IPS-18c (cell line): ENCODE data around the gene ADORA2B.
"Not testable (repeated sequence)": the region's sequence is repeated elsewhere in the genome, so short reads cannot be mapped to it uniquely, and the experiment has no call there.

Source experiments
- H3K4me3 ChIP-seq: 2 replicates; pipeline ENCODE4 v1.7.0; 2013; ENCODE audit warnings: low read depth, mild to moderate bottlenecking, low read length, moderate library complexity; ENCODE audit not compliant: insufficient read depth
- H3K9me3 ChIP-seq: one replicate; pipeline ENCODE4 v1.6.1; 2013; ENCODE audit warnings: mild to moderate bottlenecking, low read length, moderate library complexity; ENCODE audit not compliant: control insufficient read depth, insufficient read depth

The ADORA2B gene

GRCh38 chr17:15918261-15918660 is 26.7 kb upstream of the ADORA2B start:
- Histone ChIP-seq H3K4me3 (no peak overlapping the region), H3K9me3 (no peaks in the 10 kb centered on the region)

- Histone ChIP-seq H3K4me3 (no peak overlapping the region), H3K9me3 (no peaks in the 10 kb centered on the region)
Measured at GRCh38 chr17:15918661-15919259, 26.2 kb upstream of the ADORA2B start.

GRCh38 chr17:15919466-15919865 is 25.5 kb upstream of the ADORA2B start:
- Histone ChIP-seq H3K9me3 (no peaks in the 10 kb centered on the region), H3K4me3 (no peak overlapping the region)

GRCh38 chr17:15920758-15921239 is 24.1 kb upstream of the ADORA2B start:
- Histone ChIP-seq H3K4me3 (no peak overlapping the region), H3K9me3 (no peaks in the 10 kb centered on the region)

GRCh38 chr17:15921640-15922039 is 23.3 kb upstream of the ADORA2B start:
- no peaks in the 10 kb centered on the region for H3K9me3 ChIP-seq
- no peak overlapping the region for H3K4me3 ChIP-seq

GRCh38 chr17:15922586-15922985 is 22.3 kb upstream of the ADORA2B start:
- no peaks in the 10 kb centered on the region for H3K9me3 ChIP-seq
- H3K4me3 ChIP-seq: no peak overlapping the region

GRCh38 chr17:15926039-15926740 is 18.7 kb upstream of the ADORA2B start:
- no peaks in the 10 kb centered on the region for H3K9me3 ChIP-seq

GRCh38 chr17:15928286-15928785 is 16.6 kb upstream of the ADORA2B start:
- H3K4me3 ChIP-seq: no peak overlapping the region
- H3K9me3 ChIP-seq: no peaks in the 10 kb centered on the region

More at GRCh38 chr17:15926039-15926740, 18.7 kb upstream of the ADORA2B start:
- no peak overlapping the region for H3K4me3 ChIP-seq

GRCh38 chr17:15929941-15930340 is 15.0 kb upstream of the ADORA2B start:
- Histone ChIP-seq H3K9me3 (no peaks in the 10 kb centered on the region), H3K4me3 (no peak overlapping the region)

- no peak overlapping the region for H3K4me3 ChIP-seq
Measured at GRCh38 chr17:15930426-15930825, 14.5 kb upstream of the ADORA2B start.

GRCh38 chr17:15931394-15931793 is 13.5 kb upstream of the ADORA2B start:
- no peaks in the 10 kb centered on the region for H3K9me3 ChIP-seq
- H3K4me3 ChIP-seq: no peak overlapping the region

More at GRCh38 chr17:15930426-15930825, 14.5 kb upstream of the ADORA2B start:
- H3K9me3 ChIP-seq: no peaks in the 10 kb centered on the region

GRCh38 chr17:15934866-15935265 is 10.1 kb upstream of the ADORA2B start:
- no peaks in the 10 kb centered on the region for H3K9me3 ChIP-seq
- no peak overlapping the region for H3K4me3 ChIP-seq

GRCh38 chr17:15935891-15936290 is 9.0 kb upstream of the ADORA2B start:
- no peak overlapping the region for H3K4me3 ChIP-seq
- no peaks in the 10 kb centered on the region for H3K9me3 ChIP-seq

GRCh38 chr17:15936481-15936880 is 8.4 kb upstream of the ADORA2B start:
- not testable (repeated sequence) for H3K9me3 ChIP-seq, H3K4me3 ChIP-seq

GRCh38 chr17:15941781-15942180 is 3.1 kb upstream of the ADORA2B start:
- Histone ChIP-seq H3K4me3 (no peak overlapping the region), H3K9me3 (no peaks in the 10 kb centered on the region)

GRCh38 chr17:15942207-15942833 is 2.6 kb upstream of the ADORA2B start:
- Histone ChIP-seq H3K4me3 (no peak overlapping the region), H3K9me3 (no peaks in the 10 kb centered on the region)

- Histone ChIP-seq H3K4me3 (peak overlapping the region; percentile 61), H3K9me3 (no peaks in the 10 kb centered on the region)
Measured at GRCh38 chr17:15943971-15944758, 765 bp upstream of the ADORA2B start.
